GM20000 (cell line): Measurements from ENCODE around the gene JUN.

Source experiments
- DNase-seq: peaks from one replicate; pipeline ENCODE4 v3.0.0; 2012; ENCODE audit warnings: low spot score
- TF ChIP-seq, protein P1 (sequence below): IDR thresholded peaks from 2 replicates; pipeline ENCODE4 v1.5.1; 2012; ENCODE audit warnings: mild to moderate bottlenecking, control low read depth; ENCODE audit errors: extremely low read depth, missing control alignments

Gene JUN

DNA sequence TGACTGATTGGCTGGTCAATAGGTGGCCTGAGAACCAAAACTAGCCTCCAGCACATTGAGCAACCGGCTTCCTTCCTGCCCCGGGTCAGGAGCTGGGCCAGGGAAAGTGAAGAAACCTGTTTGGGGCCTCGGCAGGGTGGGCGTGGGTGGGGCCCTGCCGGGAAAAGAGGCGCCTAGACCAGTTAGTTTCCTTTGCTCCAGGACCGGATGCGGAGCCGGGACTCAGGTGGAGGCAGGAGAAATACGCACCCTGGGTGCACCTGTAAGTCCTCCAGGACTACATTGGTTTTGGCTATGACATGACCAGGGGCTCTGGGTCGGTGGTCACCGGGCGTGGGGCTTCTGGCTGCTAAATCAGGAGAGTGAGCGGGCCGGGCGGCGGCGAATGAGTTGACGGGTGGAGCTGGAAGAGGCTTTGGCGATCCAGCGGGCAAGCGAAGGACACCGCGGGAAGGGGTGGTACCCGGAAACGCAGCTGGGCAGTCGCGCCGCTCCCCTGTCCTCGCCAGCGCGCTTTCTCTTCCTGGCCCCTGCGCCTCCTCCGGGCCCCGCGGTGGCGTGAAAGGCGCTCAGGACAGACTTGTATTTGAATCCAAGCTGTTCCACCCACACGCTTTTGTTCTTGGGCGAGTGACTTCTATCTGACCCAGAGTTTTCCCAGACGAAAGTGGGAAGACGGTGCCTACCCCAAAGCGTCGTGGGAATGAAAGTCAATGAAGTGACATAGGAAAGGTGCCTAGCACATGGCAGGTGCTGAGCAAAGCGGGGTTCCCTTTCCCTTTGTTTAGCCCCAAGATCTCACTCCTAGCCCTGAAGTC is 30.6 kb upstream of the JUN start:
- TF ChIP-seq, protein P1, sequence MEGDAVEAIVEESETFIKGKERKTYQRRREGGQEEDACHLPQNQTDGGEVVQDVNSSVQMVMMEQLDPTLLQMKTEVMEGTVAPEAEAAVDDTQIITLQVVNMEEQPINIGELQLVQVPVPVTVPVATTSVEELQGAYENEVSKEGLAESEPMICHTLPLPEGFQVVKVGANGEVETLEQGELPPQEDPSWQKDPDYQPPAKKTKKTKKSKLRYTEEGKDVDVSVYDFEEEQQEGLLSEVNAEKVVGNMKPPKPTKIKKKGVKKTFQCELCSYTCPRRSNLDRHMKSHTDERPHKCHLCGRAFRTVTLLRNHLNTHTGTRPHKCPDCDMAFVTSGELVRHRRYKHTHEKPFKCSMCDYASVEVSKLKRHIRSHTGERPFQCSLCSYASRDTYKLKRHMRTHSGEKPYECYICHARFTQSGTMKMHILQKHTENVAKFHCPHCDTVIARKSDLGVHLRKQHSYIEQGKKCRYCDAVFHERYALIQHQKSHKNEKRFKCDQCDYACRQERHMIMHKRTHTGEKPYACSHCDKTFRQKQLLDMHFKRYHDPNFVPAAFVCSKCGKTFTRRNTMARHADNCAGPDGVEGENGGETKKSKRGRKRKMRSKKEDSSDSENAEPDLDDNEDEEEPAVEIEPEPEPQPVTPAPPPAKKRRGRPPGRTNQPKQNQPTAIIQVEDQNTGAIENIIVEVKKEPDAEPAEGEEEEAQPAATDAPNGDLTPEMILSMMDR, result no peak
- no peak for DNase-seq

DNA sequence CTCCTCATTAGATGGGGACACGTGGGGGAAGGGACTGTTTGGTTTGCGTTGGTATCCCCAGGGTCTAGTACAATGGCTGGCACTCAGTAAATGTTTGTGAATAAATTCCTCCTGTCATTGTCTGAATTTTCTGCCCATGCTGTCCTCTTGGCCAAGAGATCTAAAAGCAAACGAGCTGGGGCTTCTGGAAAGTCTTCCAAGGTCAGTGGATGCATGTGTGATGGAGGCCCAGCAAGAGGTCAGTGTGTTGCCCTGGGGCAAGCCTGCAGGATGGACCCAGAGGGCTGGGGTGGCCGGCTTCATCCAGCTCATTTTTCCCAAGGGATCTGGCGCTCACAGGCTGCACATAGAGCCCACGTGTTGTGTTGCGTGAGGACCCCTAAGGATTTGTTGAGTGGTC is 30.0 kb upstream of the JUN start:
- DNase-seq, result no peak
- TF ChIP-seq, protein P1, result no peak

DNA sequence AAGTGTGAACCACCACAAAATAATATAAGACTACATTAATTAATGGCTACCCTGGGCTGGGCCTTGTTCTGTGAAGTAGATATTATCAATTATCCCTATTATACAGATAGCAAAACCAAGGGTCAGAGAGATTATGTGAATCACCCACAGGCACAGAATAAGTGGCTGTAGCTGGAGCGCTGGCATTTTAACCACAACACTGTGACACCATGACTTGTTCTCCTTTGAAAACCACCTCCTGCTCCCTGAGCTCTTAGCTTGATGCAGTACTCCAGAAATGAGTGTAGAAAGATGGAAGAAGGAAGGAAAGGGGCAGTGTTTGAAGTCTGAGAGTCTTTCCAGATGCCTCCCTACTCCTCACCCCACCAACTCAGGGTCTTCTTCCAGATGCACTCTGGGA is 29.5 kb upstream of the JUN start:
- no peak for DNase-seq
- TF ChIP-seq, protein P1, result no peak

DNA sequence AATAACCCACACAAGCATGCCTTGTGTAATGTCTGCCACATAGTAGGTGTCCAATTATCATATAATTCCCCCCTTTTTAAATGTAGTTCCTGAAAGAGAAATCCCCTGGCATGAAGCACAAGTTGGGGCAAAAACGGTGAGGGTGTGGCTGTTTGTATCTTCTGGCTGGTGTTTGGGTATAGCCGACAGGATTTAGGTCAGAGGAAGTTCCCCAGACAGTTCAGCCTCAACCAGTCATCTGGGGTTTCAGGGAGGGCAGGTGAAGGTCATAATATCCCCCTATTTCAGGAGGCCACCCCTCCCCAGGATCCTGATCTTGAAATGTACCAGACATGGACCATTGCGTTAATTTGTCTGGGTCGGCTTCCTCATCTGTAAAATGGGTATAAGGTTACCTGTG is 29.1 kb upstream of the JUN start:
- TF ChIP-seq, protein P1, result no peak
- DNase-seq, result no peak

DNA sequence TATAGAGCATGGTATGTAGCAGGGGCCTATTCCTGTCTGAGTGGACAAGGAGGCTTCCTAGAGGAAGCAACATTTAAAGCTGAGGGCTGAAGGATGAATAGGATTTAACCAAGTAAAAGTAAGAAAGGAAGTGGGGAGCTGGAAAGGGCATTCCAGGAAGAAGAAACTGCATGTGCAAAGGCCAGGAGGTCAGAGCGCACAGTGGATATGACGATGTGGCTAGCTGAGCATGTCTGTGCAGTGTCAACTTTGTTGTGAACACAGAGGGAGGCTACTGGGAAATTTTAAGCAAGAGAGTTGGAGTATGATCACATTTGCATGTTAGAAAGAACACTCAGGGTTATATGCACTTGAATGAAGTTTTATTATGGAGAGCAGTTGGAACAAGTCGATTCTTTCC is 28.6 kb upstream of the JUN start:
- TF ChIP-seq, protein P1, result no peak
- DNase-seq, result no peak

DNA sequence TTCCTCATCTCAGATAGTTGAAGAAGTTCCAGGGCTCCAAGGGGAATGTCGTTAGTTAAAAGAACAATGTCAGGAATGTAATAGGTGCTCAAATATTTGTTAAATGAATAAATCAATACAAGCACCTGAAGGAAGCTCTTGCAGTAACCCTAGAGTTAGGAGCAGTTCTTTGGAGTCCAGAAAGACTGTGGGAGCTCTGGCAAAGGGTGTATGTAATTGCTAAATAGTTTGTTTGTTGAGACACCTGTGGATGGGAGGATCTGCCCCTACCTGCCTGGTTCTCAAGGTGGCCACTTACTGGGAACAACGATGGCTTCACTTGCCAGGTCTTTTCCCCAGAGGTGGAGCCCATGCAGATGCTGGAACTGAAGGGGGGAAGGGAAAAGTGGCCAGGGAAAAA is 27.5 kb upstream of the JUN start:
- TF ChIP-seq, protein P1, result no peak
- DNase-seq, result no peak

DNA sequence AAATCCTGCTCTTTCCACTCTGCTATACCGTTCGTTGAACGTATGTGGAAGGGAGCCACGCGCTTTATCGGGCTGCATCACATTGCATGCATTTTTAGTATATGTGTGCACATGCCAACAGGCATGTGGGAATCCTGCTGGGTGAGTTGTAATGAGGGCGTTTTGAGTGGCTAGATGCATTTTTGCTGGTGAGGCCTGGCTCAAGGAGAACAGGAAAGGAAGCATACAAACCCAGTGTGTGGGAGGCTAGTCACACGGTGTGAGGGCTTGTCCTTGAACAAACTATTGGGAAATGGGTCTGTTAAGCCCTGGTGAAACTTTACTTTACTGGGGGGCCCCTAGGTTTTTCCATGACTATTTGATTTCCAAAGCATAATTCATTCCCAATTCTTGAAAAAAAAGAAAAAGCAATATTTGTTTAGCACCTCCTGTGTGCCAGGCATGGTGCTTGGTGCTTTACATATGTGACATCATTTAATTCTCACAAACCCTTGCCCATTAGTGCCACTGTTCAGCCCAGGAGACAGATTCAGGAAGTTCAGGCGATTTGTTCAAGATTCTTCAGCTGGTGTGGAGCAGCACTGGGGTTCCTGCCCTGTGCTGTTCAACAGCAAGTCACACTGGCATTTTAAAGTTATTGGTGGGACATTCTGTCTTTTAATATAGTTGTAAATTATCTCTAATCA is 25.6 kb upstream of the JUN start:
- TF ChIP-seq, protein P1, result no peak
- DNase-seq, result no peak
